DMS153 treated with DMSO at 0.1 percent for 48 hours (cell line): ENCODE measurements around the gene NUDT13.

Experiments used
- DNase-seq: peaks from one replicate; lab custom pipeline; 2025; ENCODE audit not compliant: unreplicated experiment; lab: John Stamatoyannopoulos, UW

The NUDT13 gene

DNA sequence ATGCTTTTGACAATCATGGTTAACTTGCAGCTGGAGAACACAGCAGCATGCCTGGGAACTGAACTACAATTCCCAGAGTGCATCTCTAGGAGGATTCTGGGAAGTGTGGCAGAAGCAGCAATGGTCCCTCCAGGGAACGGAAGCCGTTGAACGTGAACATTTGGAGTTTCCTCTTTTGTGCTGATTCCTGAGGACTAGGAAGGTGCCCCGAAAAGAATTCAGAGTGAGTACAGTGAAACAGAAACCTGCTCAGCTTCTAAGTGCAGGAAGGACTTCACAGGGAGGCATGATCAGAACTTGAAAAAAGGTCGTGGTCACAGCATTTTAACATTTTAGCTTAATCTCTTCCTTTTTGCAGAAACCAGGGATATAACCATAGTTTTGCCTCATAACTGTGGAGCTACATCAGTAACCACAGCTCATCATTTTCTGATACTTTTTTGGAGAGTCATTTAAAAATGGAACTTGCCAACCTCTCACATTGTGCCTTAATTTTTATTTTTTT lies at the start of gene NUDT13:
Gene NUDT13 (plus strand): TSS at position 111 of the 505 bp plus-strand sequence. CDS start 3,911 bp downstream, outside the sequence.
- peak; percentile 86 for DNase-seq

DNA sequence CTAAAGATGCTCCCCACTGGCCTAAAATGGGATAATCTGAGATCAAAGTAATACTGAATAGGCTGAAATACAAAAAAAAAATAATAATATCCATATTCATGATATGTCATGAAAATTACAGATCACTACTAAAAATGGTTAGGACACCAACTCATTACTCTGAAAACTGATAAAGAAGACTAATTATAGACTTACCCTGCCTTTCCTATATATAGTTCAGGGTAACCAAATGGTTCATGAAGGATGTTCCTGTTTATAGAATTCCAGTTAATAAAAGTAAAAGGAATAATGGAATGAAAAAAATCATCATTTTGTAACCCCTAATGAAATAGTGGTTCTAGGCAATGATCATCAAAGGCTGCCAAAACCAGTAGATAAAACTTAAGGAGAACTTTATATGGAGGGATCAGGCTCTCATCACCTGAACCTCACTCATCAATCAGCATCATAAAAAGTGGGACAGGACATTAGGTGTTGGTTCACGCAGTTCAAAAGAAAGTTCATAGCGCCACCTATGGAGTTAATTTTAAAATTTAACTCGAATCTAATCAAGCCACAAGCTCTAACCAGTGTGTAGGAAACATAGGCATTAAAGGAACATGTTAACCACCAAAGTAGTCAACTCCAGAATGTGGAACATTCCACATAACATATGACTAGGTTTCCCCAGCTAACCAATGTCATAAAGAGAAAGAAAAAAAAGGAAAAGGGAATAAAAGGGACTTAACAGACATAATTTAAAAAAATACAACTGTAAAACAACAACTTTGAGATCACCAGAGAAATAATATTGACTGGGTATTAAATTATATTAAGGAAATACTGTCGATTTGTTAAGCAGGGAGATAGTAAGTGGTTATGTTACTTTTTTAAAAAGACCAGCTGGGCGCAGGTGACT lies 49.3 kb upstream of the NUDT13 start:
- DNase-seq, result peak; percentile 28

GRCh38 chr10:73061743-73062142 lies 48.5 kb upstream of the NUDT13 start:
- no peak for DNase-seq

DNA sequence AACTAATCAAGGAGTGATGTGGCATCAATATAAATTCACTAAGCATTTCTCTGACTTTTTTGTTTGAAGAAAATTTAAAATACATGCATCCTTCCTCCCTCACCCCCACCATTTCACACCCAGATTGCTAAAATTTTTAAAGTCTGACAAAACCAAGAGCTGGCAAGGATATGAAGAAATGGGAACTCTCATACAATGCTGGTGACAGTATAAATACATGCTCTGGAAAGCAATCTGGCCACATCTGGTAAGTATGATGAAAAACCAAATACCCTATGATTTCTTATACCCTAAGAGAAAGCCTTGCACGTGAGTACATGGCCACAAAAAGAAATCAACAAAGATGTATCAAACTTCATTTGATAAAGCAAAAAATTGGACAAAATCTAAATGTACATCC lies 44.8 kb upstream of the NUDT13 start:
- no peak for DNase-seq

GRCh38 chr10:73073627-73074026 lies 36.6 kb upstream of the NUDT13 start:
- DNase-seq, result no peak

- no peak for DNase-seq
Measured at GRCh38 chr10:73075829-73076228, 34.4 kb upstream of the NUDT13 start.

GRCh38 chr10:73076360-73077183 lies 33.7 kb upstream of the NUDT13 start:
- DNase-seq, result no peak

GRCh38 chr10:73079779-73080541 lies 30.3 kb upstream of the NUDT13 start:
- DNase-seq, result no peak

DNA sequence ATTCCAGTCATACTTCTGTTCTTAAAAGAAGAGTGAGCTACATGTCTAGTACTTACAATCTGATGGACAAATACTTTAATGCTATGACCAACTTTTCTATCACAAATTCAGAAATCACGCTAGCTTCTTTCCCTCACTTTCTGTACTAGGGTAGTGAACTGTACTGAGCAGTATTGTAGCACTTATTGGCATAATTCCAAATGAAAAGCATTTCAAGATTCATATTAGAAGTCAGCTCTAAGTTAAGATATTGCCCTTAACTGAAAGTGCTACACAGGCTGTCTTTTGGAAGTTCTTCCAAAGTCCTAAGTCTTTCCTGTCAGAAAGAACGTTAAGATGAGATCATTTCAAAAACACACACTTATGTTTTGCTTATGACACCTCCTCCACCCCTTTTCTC lies 27.0 kb upstream of the NUDT13 start:
- DNase-seq, result no peak

GRCh38 chr10:73084209-73084608 lies 26.0 kb upstream of the NUDT13 start:
- DNase-seq, result no peak

GRCh38 chr10:73086816-73087215 lies 23.4 kb upstream of the NUDT13 start:
- DNase-seq, result no peak

- DNase-seq, result no peak
Measured at GRCh38 chr10:73088304-73088703, 22.0 kb upstream of the NUDT13 start.

DNA sequence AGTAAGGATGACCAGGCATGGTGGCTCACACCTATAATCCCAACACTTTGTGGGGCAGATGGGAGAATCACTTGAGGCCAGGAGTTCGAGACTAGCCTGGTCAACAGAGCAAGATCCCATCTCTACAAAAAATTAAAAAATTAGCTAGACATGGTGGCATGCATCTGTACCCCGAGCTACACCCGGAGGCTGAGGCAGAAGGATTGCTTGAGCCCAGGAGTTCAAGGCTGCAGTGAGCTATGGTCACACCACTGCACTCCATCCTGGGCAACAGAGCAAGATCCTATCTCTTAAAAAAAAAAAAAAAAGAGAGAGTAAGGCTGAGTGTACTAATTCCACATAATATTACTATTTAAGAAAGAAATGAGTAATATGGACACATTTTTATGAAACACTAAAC lies 17.4 kb upstream of the NUDT13 start:
- DNase-seq, result no peak

GRCh38 chr10:73093922-73094850 lies 16.1 kb upstream of the NUDT13 start:
- no peak for DNase-seq

DNA sequence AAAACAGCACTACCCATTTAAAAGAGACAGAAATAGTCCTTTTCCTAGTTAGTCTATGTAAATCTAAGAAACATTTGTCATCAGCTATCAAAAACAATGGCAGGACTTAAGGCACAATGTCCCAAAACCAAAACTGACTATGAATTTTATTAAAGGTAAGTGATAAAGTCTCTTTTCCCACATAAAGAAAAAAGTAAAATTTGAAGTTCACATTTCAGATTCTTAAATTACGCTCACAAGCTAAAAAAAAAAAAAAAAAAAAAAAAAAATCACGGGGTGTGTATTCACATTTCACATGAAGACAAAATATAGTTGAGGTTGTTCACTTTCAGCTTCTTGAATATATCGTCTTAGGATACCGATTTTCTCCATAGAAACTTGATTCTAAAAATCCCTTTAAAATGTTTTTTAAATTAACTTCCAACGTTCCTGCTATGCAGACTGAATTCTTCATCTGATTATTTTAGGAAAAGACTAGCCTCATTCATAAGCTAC lies 15.2 kb upstream of the NUDT13 start:
- DNase-seq, result no peak

GRCh38 chr10:73095481-73096021 lies 14.7 kb upstream of the NUDT13 start:
- no peak for DNase-seq

DNA sequence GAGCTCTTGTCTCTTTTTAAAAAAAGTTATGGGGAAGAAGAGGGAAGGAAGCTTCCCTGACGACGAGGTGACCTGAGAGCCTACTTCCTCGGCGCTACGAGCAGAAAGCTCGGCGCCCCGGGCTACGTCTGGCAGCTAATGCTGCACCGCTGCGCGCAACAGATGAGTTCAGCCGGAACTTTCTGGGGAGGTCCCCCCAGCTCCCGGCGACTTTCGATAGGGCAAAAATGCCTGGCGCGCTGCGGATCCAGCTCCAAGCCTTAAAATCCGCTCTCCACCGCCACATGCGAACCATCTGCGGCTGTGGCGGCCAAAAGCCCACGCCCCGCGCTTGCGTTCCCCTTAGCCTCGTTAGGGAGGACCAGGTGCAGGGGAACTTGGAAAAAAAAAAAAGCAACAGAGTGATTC lies 14.2 kb upstream of the NUDT13 start:
- DNase-seq, result peak; percentile 65

- DNase-seq, result peak; percentile 93
Measured at GRCh38 chr10:73096449-73097304, 13.6 kb upstream of the NUDT13 start, which contains the start of gene P4HA1. Gene P4HA1 (minus strand): TSS chr10:73096866. CDS start chr10:73074883, 21,983 bp downstream.
